ENCODE data around the gene SURF6. TPM values are rescaled to one million over a fixed set of nuclear protein-coding genes. Genes with fewer than 3 reads are reported as not detected.

Gene SURF6
- total RNA-seq, 2 experiments from 2014 or later: 15.1 to 15.9 TPM

DNA sequence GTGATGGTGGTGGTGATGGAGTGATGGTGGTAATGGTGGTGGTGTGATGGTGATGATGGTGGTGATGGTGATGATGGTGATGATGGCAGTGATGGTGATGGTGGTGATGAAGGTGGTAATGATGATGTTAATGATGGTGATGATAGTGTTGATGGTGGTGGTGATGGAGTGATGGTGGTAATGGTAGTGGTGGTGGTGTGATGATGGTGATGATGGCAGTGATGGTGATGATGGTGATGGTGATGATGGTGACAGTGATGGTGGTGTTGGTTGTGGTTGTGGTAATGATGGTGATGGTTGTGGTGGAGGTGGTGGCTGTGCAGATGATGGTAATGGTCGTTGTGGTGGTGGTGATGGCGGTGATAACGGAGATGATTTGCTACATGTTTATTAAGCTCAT is 47.5 kb upstream of the SURF6 start:
- H3K9me3 ChIP-seq (ENCODE audit: control insufficient read depth in 1 of 2, insufficient read depth in 1 of 2, low read length in 2 of 2): no peaks in the 10 kb centered on the region
- no peak overlapping the region for H3K27ac ChIP-seq (ENCODE audit: low read depth in 1 of 2, low read length in 2 of 2)
- Mint-ChIP-seq H3K36me3 (ENCODE audit: low read depth) (no peaks in the 10 kb centered on the region), H3K27me3 (no peaks in the 10 kb centered on the region), H3K4me1 (ENCODE audit: low read depth) (no peaks in the 10 kb centered on the region), H3K9me3 (no peaks in the 10 kb centered on the region), H3K4me3 (no peak overlapping the region), H3K27ac (no peak overlapping the region)
- ATAC-seq (ENCODE audit: poor library complexity) (no peak), DNase-seq (no peak)
- TF ChIP-seq, protein P1, sequence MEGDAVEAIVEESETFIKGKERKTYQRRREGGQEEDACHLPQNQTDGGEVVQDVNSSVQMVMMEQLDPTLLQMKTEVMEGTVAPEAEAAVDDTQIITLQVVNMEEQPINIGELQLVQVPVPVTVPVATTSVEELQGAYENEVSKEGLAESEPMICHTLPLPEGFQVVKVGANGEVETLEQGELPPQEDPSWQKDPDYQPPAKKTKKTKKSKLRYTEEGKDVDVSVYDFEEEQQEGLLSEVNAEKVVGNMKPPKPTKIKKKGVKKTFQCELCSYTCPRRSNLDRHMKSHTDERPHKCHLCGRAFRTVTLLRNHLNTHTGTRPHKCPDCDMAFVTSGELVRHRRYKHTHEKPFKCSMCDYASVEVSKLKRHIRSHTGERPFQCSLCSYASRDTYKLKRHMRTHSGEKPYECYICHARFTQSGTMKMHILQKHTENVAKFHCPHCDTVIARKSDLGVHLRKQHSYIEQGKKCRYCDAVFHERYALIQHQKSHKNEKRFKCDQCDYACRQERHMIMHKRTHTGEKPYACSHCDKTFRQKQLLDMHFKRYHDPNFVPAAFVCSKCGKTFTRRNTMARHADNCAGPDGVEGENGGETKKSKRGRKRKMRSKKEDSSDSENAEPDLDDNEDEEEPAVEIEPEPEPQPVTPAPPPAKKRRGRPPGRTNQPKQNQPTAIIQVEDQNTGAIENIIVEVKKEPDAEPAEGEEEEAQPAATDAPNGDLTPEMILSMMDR (IDR thresholded peaks at IDR 0.05): no peak
- no peaks in the 10 kb centered on the region for H3K4me1 ChIP-seq (ENCODE audit: insufficient read depth, low read length)
- no peaks in the 10 kb centered on the region for H3K36me3 ChIP-seq (ENCODE audit: insufficient read depth, low read length)
- ChIA-PET CTCF (no interaction called here), POLR2A (no interaction called here)
- H3K27me3 ChIP-seq (ENCODE audit: control insufficient read depth in 1 of 2, insufficient read depth in 2 of 2, low read length in 2 of 2): no peaks in the 10 kb centered on the region
- intact Hi-C loops (cut with DNase I, micrococcal nuclease): no loop called here
- no peak overlapping the region for H3K4me3 ChIP-seq (ENCODE audit: low read length)

DNA sequence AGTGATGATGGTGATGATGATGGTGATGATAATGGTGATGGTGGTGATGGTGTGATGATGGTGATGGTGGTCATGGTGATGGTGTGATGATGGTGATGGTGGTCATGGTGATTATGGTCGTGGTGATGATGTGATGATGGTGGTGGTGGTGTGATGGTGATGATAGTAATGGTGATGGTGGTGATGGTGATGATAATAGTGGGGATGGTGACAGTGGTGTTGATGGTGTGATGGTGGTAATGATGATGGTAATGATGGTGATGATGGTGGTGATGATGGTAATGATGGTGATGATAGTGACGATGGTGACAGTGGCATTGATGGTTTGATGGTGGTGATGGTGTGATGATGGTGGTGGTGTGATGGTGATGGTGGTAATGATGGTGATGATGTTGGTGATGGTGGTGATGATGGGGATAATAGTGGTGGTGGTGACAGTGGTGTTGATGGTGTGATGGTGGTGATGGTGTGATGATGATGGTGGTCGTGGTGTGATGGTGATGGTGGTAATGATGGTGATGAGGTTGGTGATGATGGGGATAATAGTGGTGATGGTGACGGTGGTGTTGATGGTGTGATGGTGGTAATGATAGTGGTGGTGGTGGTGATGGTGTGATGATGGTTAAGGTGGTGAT is 46.6 kb upstream of the SURF6 start:
- no peak for ATAC-seq (ENCODE audit: poor library complexity)
- H3K36me3 Mint-ChIP-seq (ENCODE audit: low read depth): no peaks in the 10 kb centered on the region
- CTCF ChIA-PET: no interaction called here

DNA sequence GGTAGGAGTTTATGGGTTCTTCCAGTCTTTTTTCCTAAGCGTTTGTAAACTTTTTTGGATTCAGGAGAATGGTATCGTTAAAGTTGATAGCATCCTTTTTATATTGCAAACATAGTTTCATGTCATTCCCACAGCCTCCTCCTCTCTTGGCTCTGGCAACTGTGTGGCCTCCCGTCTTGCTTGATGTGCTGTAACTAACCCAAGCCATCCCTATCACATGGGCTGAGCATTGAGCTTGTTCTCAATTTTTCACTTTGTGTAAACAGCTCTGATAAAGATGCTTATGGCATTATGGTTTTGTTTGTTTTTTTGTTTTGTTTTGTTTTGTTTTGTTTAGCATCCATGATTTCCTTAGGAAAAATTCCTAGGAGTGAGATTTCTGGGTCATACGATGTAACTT is 44.7 kb upstream of the SURF6 start:
- Mint-ChIP-seq H3K27ac (no peak overlapping the region), H3K4me3 (no peak overlapping the region), H3K4me1 (ENCODE audit: low read depth) (peaks cover 7% of the 10 kb centered on the region), H3K9me3 (no peaks in the 10 kb centered on the region), H3K27me3 (no peaks in the 10 kb centered on the region), H3K36me3 (ENCODE audit: low read depth) (no peaks in the 10 kb centered on the region)
- intact Hi-C loops (cut with DNase I, micrococcal nuclease): no loop called here
- H3K27ac ChIP-seq (ENCODE audit: low read depth in 1 of 2, low read length in 2 of 2): no peak overlapping the region
- H3K4me3 ChIP-seq (ENCODE audit: low read length): no peak overlapping the region
- H3K9me3 ChIP-seq (ENCODE audit: control insufficient read depth in 1 of 2, insufficient read depth in 1 of 2, low read length in 2 of 2): no peaks in the 10 kb centered on the region
- CTCF ChIA-PET: no interaction called here
- H3K36me3 ChIP-seq (ENCODE audit: insufficient read depth, low read length): no peaks in the 10 kb centered on the region
- ATAC-seq (ENCODE audit: poor library complexity): no peak
- POLR2A ChIA-PET: no interaction called here
- no peaks in the 10 kb centered on the region for H3K27me3 ChIP-seq (ENCODE audit: control insufficient read depth in 1 of 2, insufficient read depth in 2 of 2, low read length in 2 of 2)
- TF ChIP-seq, protein P1 (IDR thresholded peaks at IDR 0.05): no peak
- no peak for DNase-seq
- H3K4me1 ChIP-seq (ENCODE audit: insufficient read depth, low read length): peaks cover 9% of the 10 kb centered on the region

More for the DNA sequence above, 46.6 kb upstream of the SURF6 start:
- Histone ChIP-seq H3K27ac (ENCODE audit: low read depth in 1 of 2, low read length in 2 of 2) (no peak overlapping the region), H3K36me3 (ENCODE audit: insufficient read depth, low read length) (no peaks in the 10 kb centered on the region), H3K4me1 (ENCODE audit: insufficient read depth, low read length) (no peaks in the 10 kb centered on the region), H3K9me3 (ENCODE audit: control insufficient read depth in 1 of 2, insufficient read depth in 1 of 2, low read length in 2 of 2) (no peaks in the 10 kb centered on the region), H3K4me3 (ENCODE audit: low read length) (no peak overlapping the region), H3K27me3 (ENCODE audit: control insufficient read depth in 1 of 2, insufficient read depth in 2 of 2, low read length in 2 of 2) (no peaks in the 10 kb centered on the region)
- Mint-ChIP-seq H3K27ac (no peak overlapping the region), H3K4me3 (no peak overlapping the region), H3K4me1 (ENCODE audit: low read depth) (no peaks in the 10 kb centered on the region), H3K27me3 (no peaks in the 10 kb centered on the region), H3K9me3 (no peaks in the 10 kb centered on the region)
- TF ChIP-seq, protein P1 (IDR thresholded peaks at IDR 0.05): no peak
- POLR2A ChIA-PET: no interaction called here
- intact Hi-C loops (cut with DNase I, micrococcal nuclease): no loop called here
- no peak for DNase-seq
